HG03196 (cell line): ENCODE data around the gene HIVEP3.

Experiments
- ATAC-seq: cut with Tn5 transposase; IDR thresholded peaks from one replicate; pipeline ENCODE4 v1.9.1; 2021; ENCODE audit not compliant: unreplicated experiment

HIVEP3 gene

DNA sequence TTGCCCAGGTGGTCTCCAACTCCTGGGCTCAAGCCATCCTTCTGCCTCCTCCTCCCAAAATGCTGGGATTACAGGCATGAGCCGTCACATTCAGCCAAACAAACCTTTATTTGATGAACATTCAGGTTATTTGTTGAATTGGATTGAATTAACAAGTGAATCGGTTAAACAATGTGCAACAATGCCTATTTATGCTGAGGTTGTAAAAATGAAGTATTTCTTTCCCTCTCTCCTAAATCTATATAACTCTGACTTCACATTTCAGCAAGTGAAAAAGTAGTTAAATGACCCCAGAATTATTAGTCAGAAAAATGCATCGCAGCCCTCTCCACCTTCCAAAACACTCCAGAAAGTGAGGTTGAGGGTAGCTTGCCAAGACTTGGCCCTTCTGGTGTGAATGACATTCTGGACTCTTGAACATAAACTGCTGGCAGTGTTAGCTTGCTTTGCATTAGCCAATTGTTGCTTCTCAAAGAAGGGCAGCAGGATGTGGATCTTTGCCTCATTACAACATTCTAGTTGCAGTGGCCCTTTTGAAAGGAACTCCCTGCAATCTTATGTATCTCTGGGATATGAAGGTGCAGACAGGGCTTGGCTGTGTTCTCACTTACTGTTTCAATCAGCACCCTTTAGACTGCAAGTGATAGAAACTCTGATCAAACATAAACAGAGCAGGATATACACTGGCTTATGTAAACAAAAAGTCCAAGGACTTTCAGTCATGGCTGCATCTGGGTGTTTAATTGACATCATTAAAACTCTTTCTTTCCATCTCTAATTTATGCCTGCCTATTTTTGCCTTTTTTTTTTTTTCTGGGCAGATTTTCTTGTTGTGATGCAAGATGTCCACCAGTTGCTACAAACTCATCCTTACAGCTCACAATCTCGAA, 456.7 kb downstream of the HIVEP3 start:
- no peak for ATAC-seq

DNA sequence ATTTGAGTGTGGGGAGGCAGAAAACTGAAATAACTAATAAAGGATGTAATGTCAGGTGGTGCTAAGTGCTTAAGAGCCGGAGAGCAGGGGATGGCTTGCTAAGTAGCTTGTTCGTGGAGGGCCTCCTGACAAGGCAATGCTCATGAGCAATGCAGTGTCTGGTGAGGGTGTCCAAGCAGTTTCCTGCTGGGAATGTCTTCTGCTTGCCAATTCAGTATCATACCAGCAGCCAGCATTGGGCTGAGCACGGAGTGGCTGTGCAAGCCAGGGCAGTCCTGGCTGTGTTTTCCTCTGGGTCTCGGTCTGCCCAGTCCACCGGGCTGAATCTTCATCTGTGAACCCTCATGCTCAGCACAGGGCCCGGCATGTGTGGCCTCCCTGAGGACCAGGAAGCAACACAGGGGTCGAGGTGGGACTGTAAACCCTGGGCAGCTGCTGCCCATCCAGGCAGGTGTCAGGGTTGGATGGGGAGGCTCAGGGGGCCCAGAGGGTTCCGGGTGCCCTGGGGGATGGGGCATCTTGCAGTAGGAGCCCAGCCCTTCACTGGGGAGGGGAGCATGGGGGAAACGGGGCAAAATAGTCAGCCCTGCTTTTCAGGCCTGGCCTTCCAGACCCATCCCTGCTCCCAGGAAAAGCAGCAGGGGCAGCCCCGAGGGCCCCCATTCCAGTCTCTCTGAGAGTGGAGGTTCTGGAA, 461.7 kb downstream of the HIVEP3 start:
- no peak for ATAC-seq
